Stimulated activated CD8-positive, alpha-beta memory T cell treated with anti-CD3 and anti-CD28 coated beads, Interleukin-2, amount 100 ng/mL, for 1 hour (primary cell): Measurements from ENCODE around the gene TRIM75.
"Not testable (repeated sequence)": the region's sequence is repeated elsewhere in the genome, so short reads cannot be mapped to it uniquely, and the experiment has no call there.

Source experiments
- DNase-seq, 2 donors: peaks; one replicate each; pipeline ENCODE4 v3.0.0-alpha.2; 2020; ENCODE audit warnings: low read depth in 2 of 2

The TRIM75 gene

GRCh38 chr4:165077034-165077578 is 23.4 kb downstream of the TRIM75 start:
- no peak for DNase-seq

GRCh38 chr4:165079476-165079875 is 25.8 kb downstream of the TRIM75 start:
- no peak for DNase-seq

GRCh38 chr4:165084787-165085186 is 31.1 kb downstream of the TRIM75 start:
- not testable (repeated sequence) for DNase-seq

GRCh38 chr4:165085946-165086345 is 32.3 kb downstream of the TRIM75 start:
- no peak for DNase-seq

GRCh38 chr4:165088366-165088765 is 34.7 kb downstream of the TRIM75 start:
- DNase-seq: no peak

GRCh38 chr4:165092187-165092586 is 38.5 kb downstream of the TRIM75 start:
- not testable (repeated sequence) for DNase-seq

- DNase-seq: no peak
These were observed 41.2 kb downstream of the TRIM75 start for GRCh38 chr4:165094873-165095272.

- no peak for DNase-seq
These were observed 41.6 kb downstream of the TRIM75 start for GRCh38 chr4:165095291-165095690.

- no peak for DNase-seq
These were observed 43.1 kb downstream of the TRIM75 start for GRCh38 chr4:165096776-165097175.

GRCh38 chr4:165101641-165102040 is 48.0 kb downstream of the TRIM75 start:
- DNase-seq: no peak

GRCh38 chr4:165106518-165106917 is 52.9 kb downstream of the TRIM75 start:
- DNase-seq: no peak
